ENCODE data around the gene EFCAB9.
A peak's percentile ranks its signal among the peaks of the same experiment; 100 is the strongest.

EFCAB9 gene

DNA sequence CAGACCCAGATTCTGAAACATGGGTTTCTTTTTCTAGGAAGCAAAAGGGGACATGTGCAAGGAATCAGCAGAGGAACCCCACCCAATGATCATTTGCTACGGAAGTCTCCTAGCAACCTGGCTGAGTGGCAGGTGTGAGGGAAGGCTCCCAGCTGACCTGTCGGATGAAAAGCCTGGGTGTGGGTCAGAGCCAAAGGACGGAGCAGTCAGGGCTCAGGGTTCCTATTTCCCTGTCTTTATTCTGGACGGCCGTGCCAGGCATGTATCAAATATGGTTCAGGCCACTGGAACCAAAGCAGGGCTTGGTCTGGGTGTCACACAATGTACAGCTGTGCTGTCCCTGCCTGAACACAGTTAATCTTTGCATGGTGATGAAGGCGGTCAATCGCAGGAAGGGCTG lies 26.1 kb upstream of the EFCAB9 start:
- Histone ChIP-seq H3K27me3 (ENCODE audit: insufficient read depth, low read length) (no peaks in the 10 kb centered on the region), H3K36me3 (ENCODE audit: insufficient read depth, low read depth, low read length) (no peaks in the 10 kb centered on the region), H3K4me3 (ENCODE audit: low read length) (no peak overlapping the region), H3K4me1 (ENCODE audit: insufficient read depth, low read length) (no peaks in the 10 kb centered on the region), H3K9me3 (ENCODE audit: insufficient read depth, low read depth, low read length) (no peaks in the 10 kb centered on the region), H3K9ac (ENCODE audit: low read depth, low read length) (no peak overlapping the region), H3K27ac (ENCODE audit: low read length) (no peak overlapping the region)

DNA sequence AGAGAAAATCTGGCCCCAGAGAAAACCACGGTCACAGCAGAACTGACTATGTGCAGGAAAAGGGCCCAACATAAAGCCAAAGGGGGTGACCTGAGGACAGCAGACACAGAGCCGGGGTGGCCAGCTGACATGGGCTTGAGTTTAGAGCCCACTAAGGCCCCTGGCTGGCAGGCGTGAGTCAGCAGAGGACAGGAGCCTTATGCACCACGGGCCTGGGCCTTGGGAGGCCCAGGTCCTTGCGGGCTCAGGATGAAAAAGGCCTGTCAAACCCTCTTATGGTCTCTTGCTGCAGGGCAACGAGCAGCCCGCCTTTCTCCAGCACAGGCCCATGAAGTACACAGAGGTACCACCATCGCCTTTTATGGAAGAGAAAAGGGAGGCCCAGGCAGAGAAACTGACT lies 25.7 kb upstream of the EFCAB9 start:
- H3K4me1 ChIP-seq (ENCODE audit: insufficient read depth, low read length): no peaks in the 10 kb centered on the region
- H3K9me3 ChIP-seq (ENCODE audit: insufficient read depth, low read depth, low read length): no peaks in the 10 kb centered on the region
- H3K4me3 ChIP-seq (ENCODE audit: low read length): no peak overlapping the region
- no peak overlapping the region for H3K9ac ChIP-seq (ENCODE audit: low read depth, low read length)
- H3K36me3 ChIP-seq (ENCODE audit: insufficient read depth, low read depth, low read length): no peaks in the 10 kb centered on the region
- no peaks in the 10 kb centered on the region for H3K27me3 ChIP-seq (ENCODE audit: insufficient read depth, low read length)
- H3K27ac ChIP-seq (ENCODE audit: low read length): no peak overlapping the region

GRCh38 chr5:172169216-172169615 lies 24.8 kb upstream of the EFCAB9 start:
- Histone ChIP-seq H3K36me3 (ENCODE audit: insufficient read depth, low read depth, low read length) (no peaks in the 10 kb centered on the region), H3K9ac (ENCODE audit: low read depth, low read length) (no peak overlapping the region), H3K9me3 (ENCODE audit: insufficient read depth, low read depth, low read length) (no peaks in the 10 kb centered on the region), H3K4me1 (ENCODE audit: insufficient read depth, low read length) (no peaks in the 10 kb centered on the region), H3K27ac (ENCODE audit: low read length) (no peak overlapping the region), H3K27me3 (ENCODE audit: insufficient read depth, low read length) (no peaks in the 10 kb centered on the region), H3K4me3 (ENCODE audit: low read length) (no peak overlapping the region)

- Histone ChIP-seq H3K4me1 (ENCODE audit: insufficient read depth, low read length) (no peaks in the 10 kb centered on the region), H3K36me3 (ENCODE audit: insufficient read depth, low read depth, low read length) (no peaks in the 10 kb centered on the region), H3K9me3 (ENCODE audit: insufficient read depth, low read depth, low read length) (no peaks in the 10 kb centered on the region), H3K27me3 (ENCODE audit: insufficient read depth, low read length) (no peaks in the 10 kb centered on the region), H3K27ac (ENCODE audit: low read length) (no peak overlapping the region), H3K9ac (ENCODE audit: low read depth, low read length) (no peak overlapping the region), H3K4me3 (ENCODE audit: low read length) (no peak overlapping the region)
Observed at GRCh38 chr5:172170251-172170701, 23.7 kb upstream of the EFCAB9 start.

- Histone ChIP-seq H3K27me3 (ENCODE audit: insufficient read depth, low read length) (no peaks in the 10 kb centered on the region), H3K4me3 (ENCODE audit: low read length) (no peak overlapping the region), H3K27ac (ENCODE audit: low read length) (no peak overlapping the region), H3K4me1 (ENCODE audit: insufficient read depth, low read length) (no peaks in the 10 kb centered on the region), H3K9ac (ENCODE audit: low read depth, low read length) (no peak overlapping the region), H3K9me3 (ENCODE audit: insufficient read depth, low read depth, low read length) (no peaks in the 10 kb centered on the region), H3K36me3 (ENCODE audit: insufficient read depth, low read depth, low read length) (no peaks in the 10 kb centered on the region)
Observed at GRCh38 chr5:172171118-172171517, 22.9 kb upstream of the EFCAB9 start.

DNA sequence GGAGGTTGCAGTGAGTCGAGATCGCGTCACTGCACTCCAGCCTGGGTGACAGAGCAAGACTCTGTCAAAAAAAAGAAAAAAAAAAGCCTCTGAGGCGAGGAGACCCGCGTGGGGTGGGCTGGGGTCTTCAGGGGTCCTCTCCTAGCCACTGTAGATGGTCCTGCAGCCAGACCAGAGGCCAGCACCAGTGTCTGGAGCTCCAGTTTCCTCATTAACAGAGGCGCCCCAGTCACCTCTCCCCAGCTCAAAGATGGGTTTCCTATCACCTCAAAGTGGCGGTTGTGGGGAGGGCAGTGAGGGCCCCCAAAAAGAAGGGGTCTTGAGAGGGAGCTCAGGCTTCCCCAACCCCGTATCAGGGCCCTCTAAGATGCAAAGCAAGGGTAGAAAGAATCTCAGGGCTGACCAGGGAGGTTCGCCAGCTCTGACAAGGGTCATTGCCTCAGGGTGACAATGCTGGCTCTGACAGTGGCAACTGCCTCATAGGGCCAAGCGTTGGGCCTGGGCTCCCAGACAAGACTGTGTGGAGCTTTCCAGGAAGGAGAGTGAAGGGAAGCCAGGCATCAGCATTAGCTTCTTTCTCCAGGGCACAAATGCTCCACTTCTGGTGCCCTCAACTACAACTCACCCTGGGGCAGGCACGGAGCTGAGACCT lies 20.9 kb upstream of the EFCAB9 start:
- Histone ChIP-seq H3K27ac (ENCODE audit: low read length) (no peak overlapping the region), H3K9ac (ENCODE audit: low read depth, low read length) (no peak overlapping the region)

DNA sequence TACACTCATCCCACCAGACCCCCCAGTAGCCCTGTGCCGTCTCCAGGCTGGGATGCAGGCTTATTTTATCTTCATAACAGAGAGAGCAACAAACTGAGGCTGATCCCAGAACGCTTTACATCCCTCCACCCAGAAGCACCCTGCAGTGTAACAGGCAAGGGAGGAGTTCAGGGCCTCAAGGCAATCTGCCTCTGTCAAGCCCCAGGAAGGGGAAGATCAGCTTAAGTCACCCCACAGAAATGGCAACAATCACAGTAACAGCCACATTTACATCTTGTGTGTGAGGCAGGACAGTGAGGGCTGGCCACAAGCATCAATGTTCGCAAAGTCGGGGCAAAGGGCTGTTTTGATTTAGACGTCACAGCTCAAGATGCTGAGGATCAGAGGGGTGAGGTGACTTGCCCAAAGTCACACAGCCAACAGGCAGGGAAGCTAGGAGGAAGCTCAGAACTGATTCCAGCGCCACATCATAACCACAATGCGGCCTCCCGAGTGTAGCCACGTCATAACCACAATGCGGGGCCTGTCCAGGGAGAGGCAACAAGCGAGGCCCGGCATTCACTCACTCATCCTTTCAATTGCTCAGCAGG lies 20.3 kb upstream of the EFCAB9 start:
- no peak overlapping the region for H3K27ac ChIP-seq (ENCODE audit: low read length)
- H3K9me3 ChIP-seq (ENCODE audit: insufficient read depth, low read depth, low read length): no peaks in the 10 kb centered on the region
- peaks cover 1% of the 10 kb centered on the region; the same call in 1 of the 2 replicates for H3K4me1 ChIP-seq (ENCODE audit: insufficient read depth, low read length)
- H3K27me3 ChIP-seq (ENCODE audit: insufficient read depth, low read length): no peaks in the 10 kb centered on the region
- no peak overlapping the region for H3K4me3 ChIP-seq (ENCODE audit: low read length)
- no peaks in the 10 kb centered on the region for H3K36me3 ChIP-seq (ENCODE audit: insufficient read depth, low read depth, low read length)
- H3K9ac ChIP-seq (ENCODE audit: low read depth, low read length): no peak overlapping the region

More for the DNA sequence above, 20.9 kb upstream of the EFCAB9 start:
- Histone ChIP-seq H3K9me3 (ENCODE audit: insufficient read depth, low read depth, low read length) (no peaks in the 10 kb centered on the region), H3K36me3 (ENCODE audit: insufficient read depth, low read depth, low read length) (no peaks in the 10 kb centered on the region), H3K4me1 (ENCODE audit: insufficient read depth, low read length) (no peaks in the 10 kb centered on the region), H3K27me3 (ENCODE audit: insufficient read depth, low read length) (no peaks in the 10 kb centered on the region), H3K4me3 (ENCODE audit: low read length) (no peak overlapping the region)

DNA sequence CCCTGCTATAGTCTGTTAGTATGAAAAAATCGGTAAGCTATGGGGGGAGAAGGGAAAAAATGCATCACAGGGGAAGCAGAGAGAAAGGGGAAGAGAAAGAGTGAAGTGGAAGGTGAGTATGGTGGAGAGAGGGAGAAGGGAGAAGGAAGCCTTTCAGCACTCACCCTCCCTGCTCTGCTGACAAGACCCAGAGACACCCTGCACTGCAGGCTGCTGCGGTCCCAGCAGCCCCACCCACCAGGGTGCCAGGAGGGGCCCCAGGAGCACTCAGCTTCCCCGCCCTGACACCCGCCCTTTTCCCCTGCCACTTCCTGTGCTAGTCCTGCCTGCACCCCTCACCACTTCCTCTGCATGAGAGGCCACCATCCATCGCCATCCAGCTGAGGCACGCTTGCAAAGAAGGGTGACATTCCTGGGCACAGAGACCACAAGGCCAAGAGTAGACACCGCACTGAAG lies 18.7 kb upstream of the EFCAB9 start:
- Histone ChIP-seq H3K27ac (ENCODE audit: low read length) (no peak overlapping the region), H3K27me3 (ENCODE audit: insufficient read depth, low read length) (no peaks in the 10 kb centered on the region), H3K9ac (ENCODE audit: low read depth, low read length) (no peak overlapping the region), H3K9me3 (ENCODE audit: insufficient read depth, low read depth, low read length) (no peaks in the 10 kb centered on the region), H3K36me3 (ENCODE audit: insufficient read depth, low read depth, low read length) (no peaks in the 10 kb centered on the region), H3K4me1 (ENCODE audit: insufficient read depth, low read length) (peaks cover 12% of the 10 kb centered on the region), H3K4me3 (ENCODE audit: low read length) (no peak overlapping the region)

DNA sequence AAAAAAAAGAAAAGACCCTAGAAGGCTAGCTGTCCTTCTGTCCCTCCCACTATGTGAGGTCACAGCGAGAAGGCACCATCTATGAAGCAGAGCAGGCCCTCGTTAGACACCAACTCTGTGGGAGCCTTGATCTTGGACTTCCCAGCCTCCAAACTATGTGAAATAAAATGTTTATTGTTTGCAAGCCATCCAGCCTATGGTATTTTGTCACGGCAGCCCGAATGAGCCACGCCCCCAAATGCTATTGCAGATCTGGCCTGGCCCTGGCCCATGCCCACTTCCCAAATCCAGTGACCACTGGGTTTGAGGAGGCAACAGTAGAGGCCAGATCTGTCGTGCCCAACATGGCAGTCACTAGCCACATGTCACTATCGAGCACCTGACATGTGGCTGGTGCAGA lies 16.8 kb upstream of the EFCAB9 start:
- no peaks in the 10 kb centered on the region for H3K27me3 ChIP-seq (ENCODE audit: insufficient read depth, low read length)
- no peaks in the 10 kb centered on the region for H3K36me3 ChIP-seq (ENCODE audit: insufficient read depth, low read depth, low read length)
- no peak overlapping the region for H3K9ac ChIP-seq (ENCODE audit: low read depth, low read length)
- no peak overlapping the region for H3K27ac ChIP-seq (ENCODE audit: low read length)
- no peak overlapping the region for H3K4me3 ChIP-seq (ENCODE audit: low read length)
- H3K4me1 ChIP-seq (ENCODE audit: insufficient read depth, low read length): peaks cover 12% of the 10 kb centered on the region
- no peaks in the 10 kb centered on the region for H3K9me3 ChIP-seq (ENCODE audit: insufficient read depth, low read depth, low read length)

- Histone ChIP-seq H3K36me3 (ENCODE audit: insufficient read depth, low read depth, low read length) (no peaks in the 10 kb centered on the region), H3K9me3 (ENCODE audit: insufficient read depth, low read depth, low read length) (no peaks in the 10 kb centered on the region), H3K27ac (ENCODE audit: low read length) (no peak overlapping the region), H3K4me3 (ENCODE audit: low read length) (no peak overlapping the region), H3K4me1 (ENCODE audit: insufficient read depth, low read length) (peaks cover 12% of the 10 kb centered on the region), H3K9ac (ENCODE audit: low read depth, low read length) (no peak overlapping the region), H3K27me3 (ENCODE audit: insufficient read depth, low read length) (no peaks in the 10 kb centered on the region)
Observed at GRCh38 chr5:172178301-172178987, 15.5 kb upstream of the EFCAB9 start.

- Histone ChIP-seq H3K27me3 (ENCODE audit: insufficient read depth, low read length) (no peaks in the 10 kb centered on the region), H3K9me3 (ENCODE audit: insufficient read depth, low read depth, low read length) (no peaks in the 10 kb centered on the region), H3K4me1 (ENCODE audit: insufficient read depth, low read length) (peaks cover 12% of the 10 kb centered on the region), H3K4me3 (ENCODE audit: low read length) (no peak overlapping the region), H3K27ac (ENCODE audit: low read length) (no peak overlapping the region), H3K36me3 (ENCODE audit: insufficient read depth, low read depth, low read length) (no peaks in the 10 kb centered on the region), H3K9ac (ENCODE audit: low read depth, low read length) (0 out of 2 replicates have a peak overlapping the region, but pooled peaks have one; percentile 34)
Observed at GRCh38 chr5:172178991-172179989, 14.7 kb upstream of the EFCAB9 start.

Data from iPS-20b (cell line).